Activated naive CD4-positive, alpha-beta T cell treated with anti-CD3 and anti-CD28 coated beads, Interleukin-2, amount 50 U/mL, for 16 hours (primary cell): Measurements from ENCODE around the gene DNASE1L1.

Experiments used
- DNase-seq: peaks from one replicate; pipeline ENCODE4 v3.0.0-alpha.2; 2020

DNASE1L1 gene

DNA sequence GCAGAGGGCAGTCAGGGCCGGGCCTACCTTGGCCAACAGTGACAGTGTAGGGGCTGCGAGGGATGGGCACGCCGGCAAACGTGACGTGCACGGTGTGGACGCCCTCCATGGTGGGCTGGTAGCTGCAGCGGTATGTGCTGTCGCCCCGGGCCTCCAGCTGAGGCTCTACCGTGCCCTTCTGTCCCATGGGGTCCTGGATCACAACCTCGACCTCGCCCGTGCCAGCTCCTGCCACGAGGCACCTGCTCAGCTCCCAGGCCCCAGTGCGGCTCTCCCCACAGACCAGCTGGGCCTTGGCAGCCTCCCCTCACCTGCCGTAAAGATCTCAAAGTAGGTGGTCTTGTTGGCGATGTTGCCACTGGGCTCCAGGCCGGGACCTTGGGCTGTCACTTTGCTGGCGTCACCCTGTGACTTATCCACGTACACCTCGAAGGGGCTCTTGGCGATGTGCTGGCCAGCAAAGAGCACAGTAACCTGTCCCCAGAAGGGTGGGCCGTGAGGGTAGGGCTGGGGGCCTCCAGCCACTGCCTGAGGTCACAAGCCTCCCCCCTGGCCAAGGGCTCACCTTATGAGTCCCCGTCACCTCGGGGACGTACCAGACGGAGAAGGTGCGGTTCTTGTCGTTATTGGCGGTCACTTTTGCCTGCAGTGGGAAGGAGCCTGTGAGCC lies 42.9 kb downstream of the DNASE1L1 start:
- DNase-seq: no peak

DNA sequence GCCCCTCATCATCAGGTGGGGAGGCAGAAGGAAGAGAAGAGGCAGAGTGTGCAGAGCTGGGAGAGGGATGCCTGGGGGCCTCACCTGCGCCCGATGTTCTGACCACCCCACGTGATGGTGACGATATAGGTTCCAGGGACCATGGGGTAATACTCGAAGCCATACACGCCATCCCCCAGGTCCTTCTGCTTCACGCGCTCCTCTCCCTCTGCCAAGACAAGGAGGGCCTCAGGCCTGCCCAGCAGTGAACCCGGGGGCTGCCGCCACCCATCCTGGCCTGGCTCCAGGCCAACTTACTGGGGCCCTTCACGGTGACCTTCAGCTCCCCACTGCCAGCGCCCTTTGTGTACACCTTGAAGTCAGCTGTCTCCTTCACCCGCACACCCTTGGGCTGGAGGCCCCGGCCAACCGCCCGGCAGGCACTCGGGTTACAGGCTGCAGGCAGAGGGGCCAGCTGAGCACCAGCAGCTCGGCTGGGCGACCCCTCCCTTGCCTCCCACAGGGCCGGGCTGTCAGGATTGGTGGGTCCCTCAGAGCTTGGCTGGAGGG lies 43.9 kb downstream of the DNASE1L1 start:
- no peak for DNase-seq

DNA sequence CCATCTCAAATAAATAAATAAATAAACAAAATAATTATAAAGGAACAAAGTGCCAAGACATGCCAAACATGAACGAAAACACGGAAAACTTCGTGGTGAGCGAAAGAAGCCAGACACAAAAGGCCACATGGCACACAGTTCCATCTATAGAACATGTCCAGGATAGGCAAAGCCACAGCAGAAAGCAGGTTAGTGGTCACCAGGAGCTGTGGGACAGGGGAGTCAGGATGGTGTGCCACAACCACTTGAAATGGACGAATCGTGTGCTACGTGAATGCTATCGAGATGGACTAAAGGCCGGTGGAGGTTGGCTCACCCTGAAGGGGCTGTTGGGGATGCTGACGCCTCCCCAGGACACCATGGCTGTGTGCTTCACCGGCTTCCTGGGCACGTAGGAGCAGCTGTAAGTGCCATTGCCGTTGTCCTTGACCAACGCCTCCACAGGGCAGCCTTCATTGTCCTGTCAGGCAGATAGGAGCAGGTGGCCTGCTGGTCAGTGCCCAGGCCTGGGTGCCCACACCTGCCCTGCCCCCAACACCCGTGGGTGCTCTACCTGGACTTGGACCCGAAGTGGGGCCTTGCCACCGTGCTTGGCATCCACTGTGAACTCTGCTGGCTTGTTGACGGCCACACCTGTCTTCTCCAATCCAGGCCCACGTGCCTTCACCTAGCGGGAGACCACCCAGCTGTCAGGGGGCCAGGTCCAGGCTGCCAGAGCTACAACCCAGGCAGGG lies 45.2 kb downstream of the DNASE1L1 start:
- DNase-seq: no peak

DNA sequence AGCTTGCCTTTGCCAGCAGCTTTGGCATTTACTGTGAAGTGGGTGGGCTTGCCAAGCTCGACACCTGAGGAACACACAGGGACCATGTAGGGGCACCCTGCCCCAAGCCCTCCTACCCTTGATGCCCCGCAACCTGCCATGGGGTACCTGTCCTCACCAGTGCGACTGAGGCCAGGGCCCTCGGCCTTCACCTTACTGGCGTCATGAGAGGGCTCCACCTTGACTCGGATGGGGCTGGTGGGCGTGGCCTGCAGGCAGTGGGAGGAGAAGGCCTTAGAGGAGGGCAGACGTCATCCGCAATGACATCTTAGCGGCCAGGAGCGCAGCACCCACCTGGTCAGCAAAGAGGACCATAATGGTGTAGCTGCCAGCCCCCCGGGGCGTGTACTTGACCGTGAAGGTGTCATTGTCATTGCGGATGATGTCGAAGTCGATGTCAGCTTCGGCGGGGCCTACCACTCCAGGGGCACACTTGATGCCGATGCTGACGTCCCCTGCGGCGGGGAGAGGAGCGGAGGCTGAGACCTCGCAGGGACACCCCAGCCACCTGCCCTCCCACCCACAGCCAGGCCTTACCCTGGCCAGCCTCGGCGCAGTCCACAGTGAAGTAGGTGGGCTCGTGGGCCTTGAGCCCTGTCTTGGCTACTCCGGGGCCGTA lies 46.8 kb downstream of the DNASE1L1 start:
- no peak for DNase-seq

DNA sequence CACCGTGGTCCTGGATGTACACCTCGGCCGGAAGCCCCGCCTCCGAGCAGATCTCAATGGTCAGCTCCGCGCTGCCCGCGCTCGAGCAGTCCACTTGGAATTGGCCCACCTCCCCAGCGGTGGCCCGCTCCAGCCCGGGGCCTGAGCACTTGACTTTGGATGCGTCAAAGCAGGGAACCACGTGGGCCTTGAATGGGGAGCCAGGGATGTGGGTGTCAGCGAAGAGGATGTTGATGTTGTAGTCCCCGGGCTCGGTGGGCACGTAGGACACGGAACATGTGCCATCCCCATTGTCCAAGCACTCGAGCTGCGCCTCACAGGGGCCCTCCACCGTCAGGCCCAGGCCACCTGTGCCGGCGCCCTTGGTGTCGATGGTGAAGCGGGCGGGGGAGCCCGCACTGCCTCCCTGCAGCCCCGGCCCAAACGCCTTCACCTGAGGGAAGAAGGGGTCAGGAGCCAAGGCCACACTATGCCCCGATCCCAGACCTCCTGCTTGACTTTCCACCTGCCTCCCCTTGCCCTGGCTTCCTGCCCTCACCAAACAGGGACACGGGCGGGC lies 48.8 kb downstream of the DNASE1L1 start:
- no peak for DNase-seq

DNA sequence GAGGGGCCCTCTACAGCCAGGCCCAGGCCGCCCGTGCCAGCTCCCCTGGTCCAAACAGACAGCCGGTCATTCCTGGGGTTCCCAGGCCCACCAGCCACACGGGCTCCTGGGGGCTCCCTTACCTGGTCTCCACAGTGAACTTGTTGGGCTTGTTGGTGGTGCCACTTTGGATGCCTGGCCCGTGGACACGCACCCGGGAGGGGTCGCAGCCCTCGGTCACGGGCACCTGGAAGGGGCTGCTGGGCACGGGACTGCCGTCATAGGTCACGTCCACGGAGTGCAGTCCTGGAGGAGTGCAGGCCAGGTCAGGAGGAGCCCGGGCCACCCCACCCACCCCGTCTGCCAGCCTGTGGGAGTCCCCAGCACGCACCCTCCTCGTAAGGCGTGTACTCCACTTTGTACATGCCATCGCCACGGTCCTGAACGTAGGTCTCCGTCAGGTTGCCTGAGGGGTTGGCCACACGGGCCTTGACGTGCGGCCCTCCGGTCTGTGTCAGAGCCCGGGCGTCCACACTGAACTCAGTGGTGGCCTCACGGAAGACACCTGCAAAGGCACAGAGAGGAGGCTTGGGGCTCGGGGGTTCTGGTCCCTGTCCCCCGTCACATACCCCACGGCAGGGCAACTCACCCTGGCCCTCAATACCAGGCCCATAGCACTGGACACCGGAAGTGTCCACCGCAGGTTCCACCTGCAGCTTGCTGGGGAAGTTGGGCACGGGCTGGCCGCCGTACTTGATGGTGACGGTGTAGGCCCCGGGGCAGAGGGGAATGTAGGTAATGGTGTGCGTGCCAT lies 49.5 kb downstream of the DNASE1L1 start:
- no peak for DNase-seq

DNA sequence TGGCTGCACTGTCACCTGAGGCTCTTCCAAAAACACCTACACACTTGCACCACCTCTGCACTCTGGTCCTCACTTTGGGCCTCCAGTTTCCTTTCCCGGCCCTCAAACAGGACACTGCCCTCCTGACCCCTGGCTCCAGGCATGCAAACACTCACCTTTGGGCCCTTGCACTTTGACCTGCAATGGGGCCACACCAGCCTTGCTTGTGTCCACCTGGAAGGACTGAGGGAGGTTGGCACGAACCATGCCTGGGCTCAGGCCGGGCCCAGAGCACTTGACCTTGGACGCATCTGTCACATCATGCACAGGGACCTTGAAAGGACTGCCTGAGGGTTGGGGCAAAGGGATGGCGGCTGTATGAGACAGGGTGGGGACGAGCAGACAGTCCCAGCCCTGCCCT lies 50.2 kb downstream of the DNASE1L1 start:
- no peak for DNase-seq

DNA sequence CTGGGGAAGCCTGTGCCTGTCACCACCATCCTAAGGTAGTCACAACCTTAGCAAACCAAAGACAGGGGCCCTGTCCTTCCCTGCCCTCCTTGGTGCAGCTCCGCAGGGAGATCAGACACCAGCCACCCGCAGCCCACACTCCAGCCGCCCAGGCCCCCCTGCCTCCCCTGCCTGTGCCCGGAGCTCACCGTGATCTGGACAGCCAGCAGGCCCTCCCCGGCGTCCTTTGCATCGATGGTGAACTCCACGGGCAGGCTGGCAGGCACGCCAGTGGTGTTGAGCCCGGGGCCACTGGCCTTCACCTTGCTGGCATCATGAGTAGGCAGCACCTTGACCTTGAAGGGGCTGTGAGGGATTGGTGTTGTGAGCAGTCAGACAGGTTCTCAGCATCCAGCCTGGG lies 51.0 kb downstream of the DNASE1L1 start:
- no peak for DNase-seq

DNA sequence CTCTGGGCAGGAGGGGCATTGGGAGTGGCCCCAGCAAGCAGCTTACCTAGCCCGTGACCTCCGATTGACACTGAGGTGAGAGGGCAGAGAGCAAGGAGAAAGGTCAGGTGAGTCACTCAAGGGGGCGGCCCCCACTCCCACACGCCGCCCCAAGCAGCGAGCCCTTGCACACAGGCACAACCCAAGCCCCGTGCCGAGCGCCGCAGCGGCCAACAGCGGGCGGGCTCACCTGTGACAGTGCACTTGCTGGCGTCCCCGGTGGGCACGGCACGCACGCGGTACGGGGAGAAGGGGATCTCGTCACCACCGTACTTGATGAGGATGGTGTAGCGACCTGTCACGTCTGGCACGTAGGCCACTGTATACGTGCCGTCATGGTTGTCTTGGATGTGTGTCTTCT lies 51.8 kb downstream of the DNASE1L1 start:
- DNase-seq: no peak

DNA sequence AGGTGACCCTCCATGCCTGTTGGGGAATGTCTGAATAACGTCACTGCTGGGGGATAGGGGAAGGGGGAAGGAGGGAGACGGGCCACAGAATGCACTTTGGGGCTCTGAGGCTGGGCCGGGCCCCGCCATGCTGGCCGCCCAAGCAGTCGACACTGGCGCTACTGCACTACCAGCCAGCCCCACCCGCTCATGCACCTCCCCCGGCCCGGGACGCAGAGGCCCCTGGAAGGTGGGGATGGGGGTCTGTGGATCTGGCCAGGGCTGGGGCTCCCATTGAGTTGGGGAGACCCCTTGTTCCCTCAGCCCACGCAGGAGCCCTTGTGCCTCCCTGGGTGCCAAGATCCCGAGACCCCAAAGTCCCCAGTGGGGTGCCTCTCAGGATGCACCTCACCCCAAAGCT lies 52.5 kb downstream of the DNASE1L1 start:
- no peak for DNase-seq

DNA sequence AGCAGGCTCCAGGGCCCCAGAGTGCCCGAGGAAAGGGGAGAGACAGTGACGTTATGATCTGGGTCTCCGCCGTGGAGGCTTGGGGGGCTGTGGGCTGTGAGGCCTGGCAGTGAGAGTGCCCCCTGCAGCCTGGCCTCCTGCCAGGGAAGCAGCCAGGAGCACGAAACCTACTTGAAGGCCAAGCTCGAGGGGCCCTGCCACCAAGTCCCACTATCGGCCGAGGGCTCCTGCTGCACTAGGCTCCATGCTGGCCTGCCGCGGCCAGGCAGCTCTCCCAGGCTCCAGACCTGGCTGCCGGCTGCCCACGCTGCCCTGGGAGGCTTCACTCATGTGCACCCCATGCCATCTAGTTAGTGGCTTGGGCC lies 53.3 kb downstream of the DNASE1L1 start:
- DNase-seq: no peak

DNA sequence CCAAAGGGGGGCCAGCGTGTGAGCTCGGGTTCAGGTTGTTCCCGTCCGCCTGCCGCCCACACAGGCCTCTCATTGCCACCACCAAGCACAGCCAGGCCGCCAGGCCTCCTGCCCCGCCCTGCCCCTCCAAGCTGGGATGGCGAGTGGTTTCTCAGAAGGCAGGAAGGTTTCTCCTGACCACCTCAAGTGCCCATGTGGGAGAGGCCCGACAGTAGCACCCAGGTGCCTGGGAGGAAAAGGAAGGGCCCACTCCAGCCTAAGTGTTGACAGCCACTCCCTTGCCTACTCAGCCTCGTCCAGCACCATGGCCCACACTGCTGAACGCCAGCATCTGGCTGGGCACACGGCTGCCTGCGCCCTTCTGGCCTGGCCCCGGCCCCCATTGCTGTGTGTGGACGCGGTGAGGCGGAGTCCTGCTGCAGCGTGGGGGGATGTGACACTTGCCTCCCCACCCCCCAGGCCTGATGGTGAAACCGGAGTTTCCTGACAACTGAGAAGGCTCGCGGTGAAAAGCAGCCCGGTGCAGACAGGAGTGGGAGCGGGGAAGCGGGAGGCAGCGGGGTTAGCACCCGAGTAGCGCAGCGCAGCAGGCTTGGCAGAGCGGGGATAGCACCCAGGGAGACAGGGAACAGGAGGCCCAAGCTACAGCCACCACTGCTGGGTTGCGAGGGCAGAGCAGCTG lies 53.8 kb downstream of the DNASE1L1 start:
- DNase-seq: no peak

DNA sequence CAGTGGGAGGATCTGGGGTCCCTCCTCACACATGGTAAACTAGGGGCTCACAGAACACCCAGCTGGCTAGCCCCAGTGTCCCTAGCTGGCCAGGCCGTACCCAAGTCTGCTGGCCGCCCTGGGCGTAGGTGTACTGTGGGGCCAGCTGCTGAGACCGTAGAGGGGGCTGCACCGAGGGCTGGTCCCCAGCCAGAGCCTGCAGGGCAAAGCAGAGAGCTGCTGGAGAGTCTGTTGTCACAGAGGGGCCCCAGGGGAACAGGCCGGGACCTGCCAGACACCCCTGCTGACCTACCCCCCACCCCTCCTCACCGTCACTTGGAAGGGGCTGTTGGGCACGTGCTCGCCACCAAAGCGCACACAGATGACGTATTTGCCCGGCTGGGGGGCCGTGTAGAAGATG lies 54.5 kb downstream of the DNASE1L1 start:
- DNase-seq: no peak

DNA sequence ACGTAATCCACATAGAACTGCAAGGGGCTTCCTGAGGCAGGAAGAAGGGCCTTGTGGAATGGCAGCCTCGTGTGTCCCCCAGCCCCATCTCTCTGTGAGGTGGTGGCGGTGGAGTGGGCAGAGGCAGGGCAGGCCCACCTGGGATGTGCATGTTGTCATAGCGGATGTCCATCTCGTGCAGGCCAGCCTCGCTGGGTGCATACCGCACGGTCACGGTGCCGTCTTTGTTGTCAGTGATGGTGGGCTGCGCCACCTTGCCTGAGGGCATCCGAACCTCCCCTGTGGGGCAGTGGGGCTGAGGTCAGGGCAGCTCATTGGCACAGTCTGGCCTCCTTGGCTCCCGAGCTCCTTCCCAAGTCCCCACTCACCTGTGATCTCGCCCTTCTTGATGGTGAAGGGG lies 55.0 kb downstream of the DNASE1L1 start:
- no peak for DNase-seq

DNA sequence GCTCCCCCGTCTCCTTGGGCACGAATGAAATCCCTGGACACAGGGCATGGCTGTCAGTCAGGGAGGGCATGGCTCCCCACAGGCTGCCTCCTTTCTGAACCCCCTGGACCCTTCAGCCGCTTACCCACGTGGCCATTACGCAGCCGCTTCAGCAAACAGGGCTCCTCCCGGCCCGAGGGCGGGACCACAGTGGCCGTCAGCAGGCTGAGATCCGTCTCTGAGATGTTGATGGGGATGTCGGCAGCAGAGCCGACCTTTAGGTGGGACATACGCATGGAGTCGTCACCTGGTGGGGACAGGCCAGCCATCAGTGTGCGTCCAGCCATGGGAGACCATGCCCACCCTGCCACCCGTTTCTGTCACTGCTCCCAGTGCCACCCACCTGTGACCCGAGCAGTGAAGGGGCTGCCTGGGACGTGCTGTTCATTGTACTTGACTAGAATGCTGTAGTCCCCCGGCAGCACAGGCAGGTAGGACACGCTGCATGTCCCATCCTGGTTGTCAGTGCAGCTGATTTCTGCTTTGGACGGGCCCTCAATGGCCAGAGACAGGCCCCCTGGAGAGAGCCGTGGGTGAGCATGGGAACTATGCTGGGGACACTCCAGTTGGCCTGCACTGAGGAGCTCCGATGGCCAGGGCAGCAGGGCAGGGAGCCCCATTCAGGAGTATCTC lies 55.7 kb downstream of the DNASE1L1 start:
- DNase-seq: no peak

DNA sequence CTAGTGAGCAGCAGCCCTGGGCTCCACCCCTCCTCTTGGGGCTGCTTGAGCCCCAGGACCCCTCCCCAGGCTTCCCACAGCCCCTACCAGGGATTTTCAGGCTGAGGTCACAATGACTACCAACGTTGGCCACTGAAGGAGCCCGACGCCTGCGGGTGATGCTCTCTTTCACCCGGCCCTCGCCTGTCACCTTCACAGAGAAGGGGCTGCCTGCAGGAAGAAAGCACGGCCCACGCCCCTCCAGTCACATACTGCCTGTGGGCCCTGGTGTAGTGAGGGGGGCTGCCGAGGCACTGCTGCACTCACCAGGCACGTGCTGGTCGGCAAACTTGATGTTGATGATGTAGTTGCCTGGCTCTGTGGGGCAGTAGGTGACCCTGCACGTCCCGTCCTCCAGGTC lies 56.6 kb downstream of the DNASE1L1 start:
- no peak for DNase-seq

DNA sequence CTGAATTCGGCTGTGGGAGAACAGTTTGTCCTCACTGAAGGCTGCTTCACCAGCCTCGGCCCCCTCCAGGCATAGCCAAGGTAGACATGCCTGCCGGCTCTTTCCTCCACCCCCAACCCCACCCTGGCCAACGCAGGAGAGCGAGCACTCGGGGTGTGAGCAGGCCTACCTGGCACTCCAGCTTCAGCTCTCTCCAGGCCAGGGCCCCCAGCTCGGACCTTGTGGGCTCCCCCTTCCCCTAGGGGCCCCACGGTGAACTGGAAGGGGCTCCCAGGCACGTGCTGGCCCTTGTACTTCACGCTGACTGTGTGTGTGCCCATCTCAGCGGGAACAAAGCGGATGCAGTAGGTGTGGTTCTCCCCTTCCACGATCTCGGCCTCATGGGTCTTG lies 57.0 kb downstream of the DNASE1L1 start:
- DNase-seq: no peak
